Upper lobe of left lung (tissue), 6 donors: ENCODE measurements around the gene ZNF638. TPM values are rescaled to one million over a fixed set of nuclear protein-coding genes. Genes with fewer than 3 reads are reported as not detected.

Experiments used
- ATAC-seq, 2 donors: fragments of 200-7000 bp; cut with Tn5 transposase; one replicate each; pipeline ENCODE4 v1.9.1; 2022; ENCODE audit warnings: mild to moderate bottlenecking in 2 of 2, moderate library complexity in 2 of 2; ENCODE audit not compliant: low FRiP score in 2 of 2
- DNase-seq, 2 donors: peaks; one replicate each; pipeline ENCODE4 v3.0.0-alpha.2; 2019 to 2020
- H3K27ac ChIP-seq, 4 donors: fragments of 200-600 bp; sonication (generic); one replicate each; pipeline ENCODE4 v1.5.1; 2016 to 2019
- H3K27me3 ChIP-seq, 4 donors: fragments of 200-600 bp; sonication (generic); one replicate each; pipeline ENCODE4 v1.5.1; 2017 to 2019
- H3K36me3 ChIP-seq, 4 donors: fragments of 200-600 bp; sonication (generic); one replicate each; pipeline ENCODE4 v1.5.1; 2016 to 2019
- H3K4me1 ChIP-seq, 4 donors: fragments of 200-600 bp; sonication (generic); one replicate each; pipeline ENCODE4 v1.5.1; 2018 to 2019
- H3K4me3 ChIP-seq, 4 donors: fragments of 200-600 bp; sonication (generic); one replicate each; pipeline ENCODE4 v1.5.1; 2017 to 2019; ENCODE audit warnings: mild to moderate bottlenecking in 2 of 4, moderate library complexity in 1 of 4
- H3K9me3 ChIP-seq, 4 donors: fragments of 200-600 bp; sonication (generic); one replicate each; pipeline ENCODE4 v1.5.1; 2018 to 2019
- CTCF ChIP-seq, 6 experiments: fragments of 450-650 bp in 4 of 6; fragments of 200-600 bp in 2 of 6; sonication (generic) in 2 of 6; IDR thresholded peaks; one replicate each; pipeline ENCODE4 v1.5.1; 2016 to 2019; ENCODE audit warnings: antibody characterized with exemption in 6 of 6
- EP300 ChIP-seq, 4 donors: sonication (generic); formaldehyde crosslinking; IDR thresholded peaks; one replicate each; pipeline ENCODE4 v1.5.1; 2017; ENCODE audit warnings: antibody characterized with exemption in 4 of 4, control low read depth in 2 of 4
- POLR2A ChIP-seq, 4 donors: fragments of 450-650 bp; IDR thresholded peaks; one replicate each; pipeline ENCODE4 v1.5.1; 2016 to 2017; ENCODE audit warnings: antibody characterized with exemption in 4 of 4, mild to moderate bottlenecking in 2 of 4
- POLR2AphosphoS5 ChIP-seq, 2 donors: sonication (generic); formaldehyde crosslinking; IDR thresholded peaks; one replicate each; pipeline ENCODE4 v1.5.1; 2017; ENCODE audit warnings: antibody characterized with exemption in 2 of 2
- WGBS, 2 donors: methylation state at CpG; one replicate each; pipeline ENCODE4 v1.1.5; 2017 to 2018; 5-methylcytosine and 5-hydroxymethylcytosine counted together
- total RNA-seq, 6 donors: library from RNA; depleted of rRNA in 4 of 6; stranded (reverse); fragments of >200 nt in 4 of 6; gene quantifications; one replicate each; pipeline versions ENCODE4 v1.1.0 to v1.2.1, GENCODE V29; 2016 to 2021
- donor health status: DM: no; HTN: no; CAD: no; lungs with moderate emphysema.
- donor health status: DM: no; HTN: yes; CAD: no; lungs with severe emphysema.

The ZNF638 gene
- total RNA-seq, 6 donors from 2014 or later: 87.5 to 405 (median 115) TPM

GRCh38 chr2:71419976-71420375 lies 88.4 kb downstream of the ZNF638 start:
- TF ChIP-seq CTCF (IDR thresholded peaks at IDR 0.05) (no peak), POLR2AphosphoS5 (IDR thresholded peaks at IDR 0.05) (no peak)
- Histone ChIP-seq H3K9me3 (no peaks in the 10 kb centered on the region), H3K27me3 (no peaks in the 10 kb centered on the region), H3K4me1 (peaks cover 3 to 14% (median 10%) of the 10 kb centered on the region in 4 donors), H3K27ac (no peak overlapping the region), H3K36me3 (peaks cover 0 to 28% (median 9%) of the 10 kb centered on the region in 4 donors), H3K4me3 (no peak overlapping the region)
- no peak for DNase-seq
- ATAC-seq: no peak
- 48 to 51% methylated on average over 1 of the region's 1 CpG for WGBS, 2 donors

- ATAC-seq: no peak
- H3K36me3 ChIP-seq: peaks cover 11 to 55% (median 15%) of the 10 kb centered on the region in 4 donors
- WGBS, 2 donors: 81% methylated on average over 2 of the region's 2 CpGs
These were observed 91.2 kb downstream of the ZNF638 start for GRCh38 chr2:71422786-71423185.

GRCh38 chr2:71423817-71424420 lies 92.3 kb downstream of the ZNF638 start:
- Histone ChIP-seq H3K4me1 (peaks cover 0 to 11% (median 5%) of the 10 kb centered on the region in 4 donors), H3K9me3 (no peaks in the 10 kb centered on the region), H3K36me3 (peaks cover 12 to 62% (median 17%) of the 10 kb centered on the region in 4 donors), H3K27me3 (no peaks in the 10 kb centered on the region), H3K27ac (peak overlapping the region in 2 of 4 donors; percentile 14 to 45), H3K4me3 (no peak overlapping the region)
- ATAC-seq (no peak), DNase-seq (no peak)
- TF ChIP-seq CTCF (IDR thresholded peaks at IDR 0.05) (no peak), POLR2AphosphoS5 (IDR thresholded peaks at IDR 0.05) (no peak), POLR2A (IDR thresholded peaks at IDR 0.05) (no peak), EP300 (IDR thresholded peaks at IDR 0.05) (no peak)
- 67% methylated on average over 3 of the region's 3 CpGs for WGBS, 2 donors

More at GRCh38 chr2:71422786-71423185, 91.2 kb downstream of the ZNF638 start:
- DNase-seq: no peak
- Histone ChIP-seq H3K27me3 (no peaks in the 10 kb centered on the region), H3K27ac (peak overlapping the region in 1 of 4 donors; percentile 32), H3K9me3 (no peaks in the 10 kb centered on the region), H3K4me1 (peaks cover under 1 to 11% (median 6%) of the 10 kb centered on the region in 4 donors), H3K4me3 (no peak overlapping the region)
- TF ChIP-seq POLR2AphosphoS5 (IDR thresholded peaks at IDR 0.05): no peak
- TF ChIP-seq CTCF (IDR thresholded peaks at IDR 0.05): no peak
- TF ChIP-seq POLR2A (IDR thresholded peaks at IDR 0.05): no peak
- TF ChIP-seq EP300 (IDR thresholded peaks at IDR 0.05): no peak

GRCh38 chr2:71426721-71427120 lies 95.1 kb downstream of the ZNF638 start:
- TF ChIP-seq POLR2A (IDR thresholded peaks at IDR 0.05) (no peak), CTCF (IDR thresholded peaks at IDR 0.05) (no peak)
- WGBS, 2 donors: 85 to 96% methylated on average over 2 of the region's 2 CpGs
- Histone ChIP-seq H3K4me1 (peaks cover 0 to 11% (median 3%) of the 10 kb centered on the region in 4 donors), H3K4me3 (no peak overlapping the region), H3K36me3 (peaks cover 22 to 81% (median 29%) of the 10 kb centered on the region in 4 donors), H3K27me3 (no peaks in the 10 kb centered on the region), H3K27ac (no peak overlapping the region), H3K9me3 (no peaks in the 10 kb centered on the region)
- DNase-seq: no peak
- no peak for ATAC-seq
